GM12891 (cell line): Measurements from ENCODE around the gene RAB12.
"Not testable (repeated sequence)": the region's sequence is repeated elsewhere in the genome, so short reads cannot be mapped to it uniquely, and the experiment has no call there.

Experiments used
- PAX5 ChIP-seq: IDR thresholded peaks from 2 replicates; pipeline ENCODE4 v1.6.1; 2011; ENCODE audit warnings: low read length, moderate library complexity, mild to moderate bottlenecking; ENCODE audit not compliant: insufficient read depth, severe bottlenecking
- POLR2A ChIP-seq: IDR thresholded peaks from 2 replicates; pipeline ENCODE4 v1.6.1; 2011; ENCODE audit warnings: low read depth, low read length, control low read depth
- POLR2AphosphoS5 ChIP-seq: IDR thresholded peaks from 2 replicates; pipeline ENCODE4 v1.6.1; 2011; ENCODE audit warnings: low read depth, low read length, control low read depth
- POU2F2 ChIP-seq: IDR thresholded peaks from 2 replicates; pipeline ENCODE4 v1.6.1; 2011; ENCODE audit warnings: low read depth, mild to moderate bottlenecking, control low read depth, low read length, moderate library complexity
- SPI1 ChIP-seq: IDR thresholded peaks from 2 replicates; pipeline ENCODE4 v1.6.1; 2011; ENCODE audit warnings: low read depth, low read length, control low read depth
- TAF1 ChIP-seq: IDR thresholded peaks from 2 replicates; pipeline ENCODE4 v1.6.1; 2011; ENCODE audit warnings: low read depth, low read length, control low read depth

- not testable (repeated sequence) for TF ChIP-seq POLR2AphosphoS5, POLR2A, TAF1, PAX5, SPI1, POU2F2
Measured at GRCh38 chr18:8573766-8574165, 35.5 kb upstream of the RAB12 start.
